BE2C (cell line): ENCODE measurements around the gene PHLPP1.

Experiments
- DNase-seq: peaks from one replicate; pipeline ENCODE4 v3.0.0-alpha.2; 2020
- H3K27me3 ChIP-seq: fragments of 250-450 bp; sonication (Bioruptor Pico); 2 replicates; pipeline ENCODE4 v1.5.1; 2020; ENCODE audit warnings: mild to moderate bottlenecking
- H3K36me3 ChIP-seq: fragments of 250-450 bp; sonication (Bioruptor Pico); 2 replicates; pipeline ENCODE4 v1.5.1; 2020; ENCODE audit warnings: mild to moderate bottlenecking
- H3K4me1 ChIP-seq: fragments of 250-450 bp; sonication (Bioruptor Pico); 2 replicates; pipeline ENCODE4 v1.5.1; 2020
- H3K4me3 ChIP-seq: 2 replicates; pipeline ENCODE4 v1.5.1; 2011; ENCODE audit warnings: low read depth, low read length
- H3K9me3 ChIP-seq: fragments of 250-450 bp; sonication (Bioruptor Pico); 2 replicates; pipeline ENCODE4 v1.5.1; 2020
- CTCF ChIP-seq: IDR thresholded peaks from 2 replicates; pipeline ENCODE4 v1.5.1; 2012; ENCODE audit warnings: mild to moderate bottlenecking, low read depth, low read length

The PHLPP1 gene

DNA sequence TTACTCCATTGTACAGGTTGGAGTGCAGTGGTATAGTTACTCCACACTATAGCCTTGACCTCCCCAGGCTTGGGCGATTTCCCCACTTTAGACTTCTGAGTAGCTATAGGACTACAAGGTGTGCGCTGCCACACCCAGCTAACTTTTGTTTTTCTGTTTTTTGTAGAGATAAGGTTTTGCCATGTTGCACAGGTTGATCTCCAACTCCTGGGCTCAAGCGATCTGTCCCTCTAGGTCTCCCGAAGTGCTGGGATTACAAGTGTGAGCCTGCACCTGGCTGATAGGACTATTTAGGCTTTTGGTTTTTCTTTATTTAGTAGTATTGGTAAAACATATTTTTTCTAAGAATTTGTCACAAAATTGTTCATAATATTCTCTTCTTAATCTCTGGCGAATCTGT lies 121.7 kb downstream of the PHLPP1 start:
- H3K4me3 ChIP-seq: no peak overlapping the region
- no peak for DNase-seq
- H3K36me3 ChIP-seq: no peaks in the 10 kb centered on the region
- no peaks in the 10 kb centered on the region for H3K27me3 ChIP-seq
- H3K9me3 ChIP-seq: no peaks in the 10 kb centered on the region
- no peak for TF ChIP-seq CTCF
- no peaks in the 10 kb centered on the region for H3K4me1 ChIP-seq

GRCh38 chr18:62838475-62839098 lies 123.2 kb downstream of the PHLPP1 start:
- no peaks in the 10 kb centered on the region for H3K36me3 ChIP-seq
- TF ChIP-seq CTCF: no peak
- no peaks in the 10 kb centered on the region for H3K9me3 ChIP-seq
- no peak for DNase-seq
- H3K4me1 ChIP-seq: no peaks in the 10 kb centered on the region
- no peak overlapping the region for H3K4me3 ChIP-seq
- no peaks in the 10 kb centered on the region for H3K27me3 ChIP-seq

DNA sequence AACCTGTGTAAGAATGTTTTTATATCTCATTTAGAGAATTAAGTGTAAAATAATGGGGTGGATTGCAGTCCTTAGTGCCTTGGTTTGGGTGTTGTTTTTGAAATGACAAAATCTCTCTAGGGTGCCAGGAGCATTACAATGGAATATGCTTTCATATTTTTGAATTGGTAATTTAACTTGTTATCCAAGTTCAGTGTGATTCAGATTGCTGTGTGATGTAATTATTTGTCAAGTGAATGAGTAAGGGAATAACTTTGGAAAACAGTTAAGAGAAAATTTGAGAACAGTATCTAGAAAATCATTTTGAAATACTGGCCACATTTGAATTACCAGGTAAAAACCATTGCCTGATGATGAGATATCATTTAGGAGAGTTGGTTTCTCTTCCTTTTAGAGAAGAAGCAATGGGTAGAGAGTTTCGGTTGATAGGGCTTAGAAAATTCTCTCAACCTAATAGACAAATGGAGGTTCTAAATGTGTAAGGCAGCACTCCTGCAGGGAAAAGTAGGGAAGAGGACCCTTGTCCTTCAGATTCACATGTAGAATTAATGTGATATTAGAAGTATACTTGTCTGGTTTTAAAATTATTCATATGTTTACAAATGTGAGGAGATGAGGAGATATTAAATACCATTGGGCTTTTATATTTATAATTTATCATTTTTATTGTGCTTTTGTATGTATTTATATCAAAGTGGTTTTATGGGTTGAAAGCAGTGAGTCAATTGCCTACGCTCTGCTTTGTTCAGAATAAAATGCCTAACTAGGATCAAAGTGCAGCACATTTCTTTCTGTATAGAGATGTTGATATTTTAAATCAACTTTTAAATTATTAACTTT lies 124.8 kb downstream of the PHLPP1 start:
- Histone ChIP-seq H3K4me3 (no peak overlapping the region), H3K36me3 (no peaks in the 10 kb centered on the region), H3K9me3 (no peaks in the 10 kb centered on the region), H3K27me3 (no peaks in the 10 kb centered on the region), H3K4me1 (no peaks in the 10 kb centered on the region)
- no peak for DNase-seq
- TF ChIP-seq CTCF: no peak

GRCh38 chr18:62841405-62841804 lies 126.1 kb downstream of the PHLPP1 start:
- Histone ChIP-seq H3K4me1 (no peaks in the 10 kb centered on the region), H3K27me3 (no peaks in the 10 kb centered on the region), H3K4me3 (no peak overlapping the region), H3K9me3 (no peaks in the 10 kb centered on the region), H3K36me3 (no peaks in the 10 kb centered on the region)
- DNase-seq: no peak
- no peak for TF ChIP-seq CTCF

DNA sequence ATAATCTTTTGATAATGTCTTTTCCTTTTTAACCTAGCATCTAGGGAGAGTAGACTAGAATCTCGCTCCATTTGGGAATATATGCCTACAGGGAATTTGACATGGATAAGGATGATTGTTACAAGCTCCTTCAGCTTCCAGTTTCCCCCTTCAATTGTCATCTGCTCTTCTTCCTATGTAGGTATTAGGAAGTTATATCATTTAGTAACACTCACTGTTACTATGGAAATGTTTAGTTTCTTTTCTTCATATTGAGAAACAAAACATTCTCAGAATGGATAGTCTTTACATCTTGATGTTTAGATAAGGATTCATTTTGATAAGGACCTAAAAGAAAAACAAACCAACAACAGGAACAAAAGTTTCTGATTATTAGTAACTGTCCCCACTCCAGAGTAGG lies 127.6 kb downstream of the PHLPP1 start:
- Histone ChIP-seq H3K27me3 (no peaks in the 10 kb centered on the region), H3K4me1 (no peaks in the 10 kb centered on the region), H3K36me3 (no peaks in the 10 kb centered on the region), H3K9me3 (no peaks in the 10 kb centered on the region), H3K4me3 (no peak overlapping the region)
- TF ChIP-seq CTCF: no peak
- no peak for DNase-seq

DNA sequence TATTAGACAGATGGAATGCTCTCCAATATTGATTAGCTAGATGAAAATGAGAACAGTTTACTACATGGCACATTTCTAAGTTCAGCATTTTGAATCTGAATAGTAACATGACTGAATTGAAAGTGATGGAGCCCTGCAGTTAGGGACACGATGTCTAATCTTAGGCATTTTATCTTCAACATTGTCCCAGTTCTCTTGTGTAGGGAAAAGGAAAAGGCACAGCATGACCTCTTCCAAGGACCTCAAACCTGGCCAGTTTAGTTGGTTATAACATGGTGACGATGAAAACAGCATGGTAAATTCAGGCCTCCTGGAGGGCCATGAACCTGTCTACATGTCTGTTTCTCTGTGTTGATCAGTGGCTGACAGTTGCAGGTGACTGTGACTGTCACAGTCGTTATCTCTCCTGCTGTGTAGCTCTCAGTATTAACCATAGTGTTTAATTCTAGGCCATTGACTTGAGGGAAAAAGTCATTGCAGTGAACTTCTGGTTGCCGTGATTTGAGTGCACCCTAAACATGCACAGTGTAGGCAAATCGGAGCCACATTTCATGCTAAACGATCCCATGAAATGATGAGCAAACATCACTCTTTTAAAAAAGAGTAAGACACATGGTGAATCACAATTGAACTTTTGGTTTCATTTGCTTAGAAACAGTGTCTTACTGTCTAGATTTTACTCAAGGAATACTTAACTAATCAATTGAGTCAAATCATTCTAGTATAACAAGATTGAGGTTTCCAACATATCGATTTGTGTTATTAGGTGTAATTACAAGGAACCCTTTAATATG lies 129.7 kb downstream of the PHLPP1 start:
- TF ChIP-seq CTCF: no peak
- Histone ChIP-seq H3K4me1 (no peaks in the 10 kb centered on the region), H3K4me3 (no peak overlapping the region), H3K27me3 (no peaks in the 10 kb centered on the region), H3K36me3 (no peaks in the 10 kb centered on the region), H3K9me3 (no peaks in the 10 kb centered on the region)
- no peak for DNase-seq
